Activated B cell treated with CpG ODN at 0.5 μM for 24 hours (primary cell): Measurements from ENCODE around the gene COPA. TPM values are rescaled to one million over a fixed set of nuclear protein-coding genes. Genes with fewer than 3 reads are reported as not detected.

Experiments used
- ATAC-seq: fragments of 200-7000 bp; cut with Tn5 transposase; one replicate; pipeline ENCODE4 v1.10.0; 2021; ENCODE audit warnings: low read depth, mild to moderate bottlenecking, moderate library complexity
- CTCF ChIA-PET: fragments of 350-600 bp; sonication (Branson Sonifier 250); formaldehyde crosslinking; loops from one replicate; lab custom pipeline; 2021; ENCODE audit warnings: antibody characterized with exemption; lab: Charles Lee
- POLR2A ChIA-PET: fragments of 350-600 bp; sonication (Branson Sonifier 250); formaldehyde crosslinking; loops from one replicate; lab custom pipeline; 2021; ENCODE audit warnings: antibody characterized with exemption; lab: Charles Lee
- DNase-seq: peaks from one replicate; pipeline ENCODE4 v3.0.0; 2022
- H3K27ac Mint-ChIP-seq: one replicate; pipeline ENCODE4 v1.8.0; 2020; ENCODE audit warnings: mixed read lengths
- H3K27me3 Mint-ChIP-seq: one replicate; pipeline ENCODE4 v1.8.0; 2021; ENCODE audit warnings: mixed read lengths
- H3K36me3 Mint-ChIP-seq: one replicate; pipeline ENCODE4 v1.8.0; 2021; ENCODE audit warnings: low read depth, mixed read lengths
- H3K4me1 Mint-ChIP-seq: one replicate; pipeline ENCODE4 v1.8.0; 2021; ENCODE audit warnings: mixed read lengths
- H3K4me3 Mint-ChIP-seq: one replicate; pipeline ENCODE4 v1.8.0; 2020; ENCODE audit warnings: mild to moderate bottlenecking, mixed read lengths
- H3K9me3 Mint-ChIP-seq: one replicate; pipeline ENCODE4 v1.8.0; 2020; ENCODE audit warnings: mixed read lengths
- CTCF ChIP-seq: fragments of 200-600 bp; IDR thresholded peaks from one replicate; pipeline ENCODE4 v1.8.0; 2022; ENCODE audit warnings: antibody characterized with exemption, mild to moderate bottlenecking
- intact Hi-C: fragments of 100-400 bp; cut with micrococcal nuclease; formaldehyde crosslinking; loops from one replicate; pipeline ENCODE4 v1.15.1; 2024
- total RNA-seq: library from RNA; stranded (reverse); gene quantifications from 2 replicates; pipeline ENCODE4 v1.2.3, GENCODE V29; 2022

The COPA gene
- total RNA-seq, 1 donor from 2014 or later: 174 TPM

DNA sequence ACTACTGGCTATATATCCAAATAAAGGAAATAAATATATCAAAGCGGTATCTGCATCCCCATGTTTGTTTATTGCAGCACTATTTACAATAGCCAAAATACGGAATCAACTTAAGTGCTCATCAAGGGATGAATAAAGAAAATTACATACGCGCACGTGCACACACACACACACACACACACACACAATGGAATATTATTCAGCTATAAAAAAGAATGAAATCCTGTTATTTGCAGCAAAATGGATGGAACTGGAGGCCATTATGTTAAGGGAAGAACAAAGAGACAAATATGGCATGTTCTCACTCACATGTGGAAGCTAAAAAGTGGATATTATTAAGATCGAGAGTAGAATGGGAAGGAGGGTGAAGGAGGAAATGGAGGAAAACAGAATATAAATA is 20.2 kb downstream of the COPA start:
- no peak for DNase-seq
- H3K4me1 Mint-ChIP-seq: peaks cover 5% of the 10 kb centered on the region
- TF ChIP-seq CTCF: no peak
- no peak for ATAC-seq
- ChIA-PET POLR2A (no interaction called here), CTCF (no interaction called here)
- intact Hi-C loops: no loop called here
- H3K4me3 Mint-ChIP-seq: no peak overlapping the region
- no peak overlapping the region for H3K27ac Mint-ChIP-seq
- H3K36me3 Mint-ChIP-seq: peaks cover 86% of the 10 kb centered on the region
- H3K9me3 Mint-ChIP-seq: no peaks in the 10 kb centered on the region
- no peaks in the 10 kb centered on the region for H3K27me3 Mint-ChIP-seq

DNA sequence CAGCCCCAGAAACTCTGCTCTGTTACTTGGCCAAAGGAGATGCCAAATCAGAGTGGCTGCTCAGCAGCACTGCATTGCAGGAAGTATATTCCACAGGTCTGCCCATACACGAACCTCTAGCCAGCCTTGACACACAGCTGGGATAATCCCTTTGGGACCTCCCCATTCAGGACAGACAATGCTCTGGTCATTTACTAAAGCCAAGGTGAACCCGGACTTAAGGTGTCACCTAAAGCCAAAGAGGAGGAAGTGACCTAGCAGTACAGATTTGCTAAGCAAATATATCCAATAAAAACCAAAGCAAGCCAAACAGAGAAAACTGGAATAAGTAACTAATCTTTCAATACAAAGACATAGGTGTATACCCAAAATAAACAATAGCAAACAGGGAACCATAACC is 27.7 kb downstream of the COPA start:
- Mint-ChIP-seq H3K27me3 (no peaks in the 10 kb centered on the region), H3K27ac (no peak overlapping the region), H3K4me1 (peaks cover 2% of the 10 kb centered on the region), H3K9me3 (peaks cover 8% of the 10 kb centered on the region), H3K4me3 (no peak overlapping the region), H3K36me3 (peaks cover 90% of the 10 kb centered on the region)
- no peak for TF ChIP-seq CTCF
- CTCF ChIA-PET: no interaction called here
- no peak for DNase-seq
- intact Hi-C loops: no loop called here
- no peak for ATAC-seq
- POLR2A ChIA-PET: no interaction called here

DNA sequence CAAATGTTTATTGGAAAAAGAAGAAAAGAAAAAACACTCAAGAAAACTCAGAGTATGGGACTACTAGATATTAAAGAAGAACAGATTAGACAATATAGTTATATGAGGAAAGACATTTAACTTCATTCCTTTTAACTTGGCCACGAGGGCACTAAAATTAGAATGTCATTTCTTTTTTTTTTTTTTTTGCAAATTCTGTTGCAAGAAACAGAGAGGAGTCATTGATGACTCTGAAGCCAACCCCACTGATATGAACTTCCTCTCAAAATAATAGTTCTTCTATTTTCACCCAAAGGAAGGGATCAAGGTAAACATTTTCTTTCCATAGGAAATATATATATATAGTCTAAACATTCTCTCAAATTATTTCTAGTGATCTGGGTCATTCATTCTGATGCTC is 33.5 kb downstream of the COPA start:
- no peaks in the 10 kb centered on the region for H3K27me3 Mint-ChIP-seq
- POLR2A ChIA-PET: no interaction called here
- no peaks in the 10 kb centered on the region for H3K9me3 Mint-ChIP-seq
- intact Hi-C loops: loop anchor here (5.0 kb wide), 2 partner anchors 33 to 68 kb away; partner anchors contain the start of genes COPA and NCSTN
- no peak for TF ChIP-seq CTCF
- H3K36me3 Mint-ChIP-seq: peaks cover 90% of the 10 kb centered on the region
- H3K4me3 Mint-ChIP-seq: no peak overlapping the region
- H3K27ac Mint-ChIP-seq: no peak overlapping the region
- DNase-seq (no peak), ATAC-seq (no peak)
- CTCF ChIA-PET: interaction anchor here (1.0 kb wide), 1 partner anchor 19 kb away, joined by 3 read pairs; no protein-coding TSS in a partner anchor
- peaks cover 39% of the 10 kb centered on the region for H3K4me1 Mint-ChIP-seq

GRCh38 chr1:160309185-160309557 is 33.9 kb downstream of the COPA start:
- POLR2A ChIA-PET: no interaction called here
- CTCF ChIA-PET: interaction anchor here (1.0 kb wide), 1 partner anchor 18 kb away, joined by 3 read pairs; no protein-coding TSS in a partner anchor
- Mint-ChIP-seq H3K36me3 (peaks cover 88% of the 10 kb centered on the region), H3K27ac (peak overlapping the region; percentile 68), H3K4me3 (no peak overlapping the region), H3K27me3 (no peaks in the 10 kb centered on the region), H3K9me3 (no peaks in the 10 kb centered on the region), H3K4me1 (peaks cover 39% of the 10 kb centered on the region)
- DNase-seq (no peak), ATAC-seq (no peak)
- intact Hi-C loops: loop anchor here (5.0 kb wide), 2 partner anchors 33 to 68 kb away; partner anchors contain the start of genes COPA and NCSTN
- no peak for TF ChIP-seq CTCF

DNA sequence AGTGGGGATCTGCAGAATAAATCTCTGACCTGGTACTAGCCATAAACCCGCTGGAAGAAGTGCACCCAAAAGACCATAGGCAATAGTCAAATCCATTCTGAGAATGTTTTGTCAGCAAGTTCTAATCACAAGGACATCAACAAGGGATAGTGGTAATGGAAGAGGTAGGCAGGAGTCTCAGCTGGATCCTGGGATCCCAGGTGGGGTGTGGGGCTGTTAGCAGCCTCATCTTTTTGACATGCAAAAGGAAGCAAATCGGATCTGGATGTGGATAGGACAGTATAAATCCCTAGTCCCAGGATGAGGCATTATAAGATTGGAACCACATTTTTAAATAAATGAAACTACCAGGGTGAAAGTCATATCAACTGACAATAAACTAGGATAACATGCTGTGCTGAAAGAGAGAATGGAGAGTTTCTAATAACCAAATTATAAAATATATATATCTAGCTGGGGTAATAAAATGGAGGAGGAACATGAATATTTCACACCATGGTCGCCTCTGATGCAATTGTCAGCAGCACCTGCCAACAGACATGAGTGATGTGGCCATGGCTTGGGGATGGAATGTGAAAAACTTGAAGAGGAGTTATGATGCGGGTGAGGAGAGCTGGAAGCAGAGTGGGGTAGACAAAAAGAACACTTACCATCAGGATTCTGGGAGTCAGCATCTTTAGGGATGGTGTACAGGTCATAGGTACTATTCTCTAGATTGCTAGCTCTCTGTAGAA is 34.4 kb downstream of the COPA start:
- DNase-seq (no peak), ATAC-seq (no peak)
- Mint-ChIP-seq H3K4me3 (no peak overlapping the region), H3K4me1 (peaks cover 39% of the 10 kb centered on the region), H3K9me3 (no peaks in the 10 kb centered on the region), H3K36me3 (peaks cover 86% of the 10 kb centered on the region), H3K27me3 (no peaks in the 10 kb centered on the region), H3K27ac (peak overlapping the region; percentile 68)
- TF ChIP-seq CTCF: no peak
- CTCF ChIA-PET: no interaction called here
- intact Hi-C loops: loop anchor here (5.0 kb wide), 2 partner anchors 34 to 69 kb away; partner anchors contain the start of genes COPA and NCSTN
- POLR2A ChIA-PET: interaction anchor here (0.6 kb wide), 1 partner anchor 15 kb away, joined by 7 read pairs; no protein-coding TSS in a partner anchor
